ENCODE data around the gene CD244.
"Not testable (repeated sequence)": the region's sequence is repeated elsewhere in the genome, so short reads cannot be mapped to it uniquely, and the experiment has no call there.

CD244 gene

GRCh38 chr1:160808289-160808688 lies 54.4 kb downstream of the CD244 start:
- no peak for DNase-seq

- no peak for DNase-seq
Observed at GRCh38 chr1:160807738-160808137, 54.9 kb downstream of the CD244 start.

- DNase-seq = no peak
Observed at GRCh38 chr1:160807247-160807646, 55.4 kb downstream of the CD244 start.

- DNase-seq = no peak
Observed at GRCh38 chr1:160806784-160807183, 55.9 kb downstream of the CD244 start.

- peak in 1 of 5 experiments; percentile 68 for DNase-seq
Observed at GRCh38 chr1:160806109-160806665, 56.5 kb downstream of the CD244 start.

- DNase-seq = no peak
Observed at GRCh38 chr1:160801836-160802580, 60.7 kb downstream of the CD244 start.

- peak in 2 of 5 experiments; percentile 33 to 80 for DNase-seq
Observed at GRCh38 chr1:160800645-160801408, 61.9 kb downstream of the CD244 start.

- DNase-seq = no peak
Observed at GRCh38 chr1:160800142-160800541, 62.5 kb downstream of the CD244 start.

GRCh38 chr1:160799641-160800040 lies 63.0 kb downstream of the CD244 start:
- DNase-seq = no peak

GRCh38 chr1:160798439-160798838 lies 64.2 kb downstream of the CD244 start:
- no peak for DNase-seq

GRCh38 chr1:160797861-160798273 lies 64.8 kb downstream of the CD244 start:
- peak in 4 of 5 experiments; percentile 35 to 93 (median 42) for DNase-seq

- DNase-seq = peak in 1 of 5 experiments; percentile 57
Observed at GRCh38 chr1:160797271-160797709, 65.4 kb downstream of the CD244 start.

GRCh38 chr1:160795951-160796383 lies 66.7 kb downstream of the CD244 start, which contains the start of gene LY9:
TSS of gene LY9 (plus strand) at chr1:160796174. CDS start at chr1:160796188, 14 bp downstream.
- peak; percentile 33 to 99 (median 74) for DNase-seq

- no peak for DNase-seq
Observed at GRCh38 chr1:160794376-160794775, 68.3 kb downstream of the CD244 start.

GRCh38 chr1:160789702-160790611 lies 72.7 kb downstream of the CD244 start:
- no peak for DNase-seq

GRCh38 chr1:160789051-160789701 lies 73.5 kb downstream of the CD244 start:
- DNase-seq = no peak

GRCh38 chr1:160782988-160783765 lies 79.5 kb downstream of the CD244 start:
- DNase-seq = not testable (repeated sequence)

GRCh38 chr1:160781914-160782689 lies 80.6 kb downstream of the CD244 start:
- peak in 1 of 5 experiments; percentile 91 for DNase-seq

- DNase-seq = no peak
Observed at GRCh38 chr1:160781186-160781766, 81.4 kb downstream of the CD244 start.

GRCh38 chr1:160780398-160780755 lies 82.3 kb downstream of the CD244 start:
- no peak for DNase-seq
